ENCODE data around the gene KANSL2. TPM values are rescaled to one million over a fixed set of nuclear protein-coding genes. Genes with fewer than 3 reads are reported as not detected.
"Not testable (repeated sequence)": the region's sequence is repeated elsewhere in the genome, so short reads cannot be mapped to it uniquely, and the experiment has no call there.

KANSL2 gene
- total RNA-seq, 2 experiments from 2014 or later = 56.6 to 57.7 TPM

DNA sequence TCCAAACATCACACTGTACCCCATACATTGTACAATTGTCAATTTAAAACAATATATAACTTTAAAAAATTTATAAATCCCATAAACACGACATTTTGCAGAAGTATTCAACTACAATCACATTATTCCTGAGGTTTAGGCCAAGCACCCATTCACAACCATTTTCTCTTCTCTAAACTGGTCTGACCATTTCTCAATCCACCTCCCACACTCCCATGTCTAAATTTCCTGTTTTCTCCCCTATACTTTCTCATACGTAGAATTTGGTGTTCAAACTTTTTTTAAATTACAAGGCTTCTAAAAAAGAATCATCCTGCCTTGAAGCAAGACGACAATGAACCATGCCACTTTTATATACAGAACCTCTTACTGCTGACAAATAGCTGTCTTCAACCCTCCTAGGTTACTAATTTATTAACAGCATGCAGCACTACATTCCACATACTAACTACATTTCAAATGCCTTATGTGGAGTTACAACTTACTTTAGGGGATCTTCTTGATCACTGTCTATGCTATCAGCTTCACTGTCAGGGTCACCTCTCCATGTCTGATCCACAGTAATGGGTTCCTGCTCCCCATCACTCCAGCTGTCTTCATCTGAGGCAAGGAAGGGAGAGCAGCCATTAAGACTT, 3.4 kb downstream of the KANSL2 start:
- H3K36me3 Mint-ChIP-seq = peaks cover 48% of the 10 kb centered on the region
- H3K4me1 Mint-ChIP-seq = peaks cover 49% of the 10 kb centered on the region
- DNase-seq (no peak), ATAC-seq (no peak)
- peak overlapping the region; percentile 98 for H3K4me3 Mint-ChIP-seq
- peak overlapping the region; percentile 82 for H3K27ac Mint-ChIP-seq
- no peaks in the 10 kb centered on the region for H3K9me3 Mint-ChIP-seq (ENCODE audit: low read depth)
- H3K27me3 Mint-ChIP-seq = no peaks in the 10 kb centered on the region
- CTCF ChIA-PET = interaction anchor here (1.2 to 1.7 kb wide), 2 partner anchors 37 to 136 kb away, joined by 5 read pairs; no protein-coding TSS in a partner anchor

DNA sequence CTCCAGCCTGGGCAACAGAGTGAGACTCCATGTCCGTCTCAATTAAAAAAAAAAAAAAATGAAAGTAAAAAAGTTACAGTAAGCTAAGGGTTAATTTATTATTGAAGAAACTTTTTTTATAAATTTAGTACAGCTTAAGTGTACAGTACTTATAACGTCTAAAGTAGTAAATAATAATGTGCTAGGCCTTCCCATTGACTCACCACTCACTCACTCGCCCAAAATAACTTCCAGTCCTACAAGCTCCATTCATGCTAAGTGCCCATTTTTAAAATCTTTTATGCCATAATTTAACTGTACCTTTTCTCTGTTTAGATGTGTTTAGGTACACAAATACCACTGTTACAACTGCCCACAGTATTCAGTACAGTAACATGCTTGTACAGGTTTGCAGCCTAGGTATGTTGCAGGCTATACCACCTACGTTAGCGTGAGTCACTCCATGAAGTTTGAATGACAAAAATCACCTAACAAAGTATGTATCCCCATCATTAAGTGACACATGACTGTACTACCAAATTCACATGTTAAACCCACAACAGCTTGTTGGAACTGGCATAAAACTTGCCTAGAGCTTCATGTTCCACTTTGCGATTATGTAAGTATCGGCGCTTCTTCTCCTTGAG, 10.7 kb downstream of the KANSL2 start:
- H3K36me3 Mint-ChIP-seq = peaks cover 43% of the 10 kb centered on the region
- no peak for DNase-seq

DNA sequence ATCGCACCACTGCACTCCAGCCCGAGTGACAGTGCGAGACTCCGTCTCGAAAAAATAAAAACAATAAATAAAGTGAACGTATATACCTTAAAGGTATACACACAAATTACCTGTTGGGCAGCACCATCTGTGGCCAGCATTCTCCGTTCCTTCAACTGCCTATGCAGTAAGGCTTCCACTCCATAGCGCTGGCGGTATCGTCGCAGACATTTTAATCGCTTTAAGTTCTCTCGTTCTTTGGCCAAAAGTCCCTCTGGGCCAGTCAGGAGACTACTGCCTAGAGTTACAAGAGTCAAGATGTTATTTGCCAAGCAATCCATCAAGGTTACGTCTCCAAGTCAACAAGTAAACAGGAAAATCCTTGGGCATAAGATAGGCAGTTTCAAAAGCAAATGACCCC, 13.0 kb downstream of the KANSL2 start:
- ATAC-seq = no peak
- peaks cover 6% of the 10 kb centered on the region for H3K4me1 Mint-ChIP-seq

More for the DNA sequence above, 10.7 kb downstream of the KANSL2 start:
- Mint-ChIP-seq H3K27me3 (no peaks in the 10 kb centered on the region), H3K4me3 (no peak overlapping the region), H3K9me3 (ENCODE audit: low read depth) (no peaks in the 10 kb centered on the region), H3K27ac (no peak overlapping the region), H3K4me1 (peaks cover 8% of the 10 kb centered on the region)
- no peak for ATAC-seq
- CTCF ChIA-PET = interaction anchor here (1.2 to 1.5 kb wide), 4 partner anchors 10 to 44 kb away, joined by 3 to 4 read pairs (median 4); partner anchors contain the start of gene KANSL2

DNA sequence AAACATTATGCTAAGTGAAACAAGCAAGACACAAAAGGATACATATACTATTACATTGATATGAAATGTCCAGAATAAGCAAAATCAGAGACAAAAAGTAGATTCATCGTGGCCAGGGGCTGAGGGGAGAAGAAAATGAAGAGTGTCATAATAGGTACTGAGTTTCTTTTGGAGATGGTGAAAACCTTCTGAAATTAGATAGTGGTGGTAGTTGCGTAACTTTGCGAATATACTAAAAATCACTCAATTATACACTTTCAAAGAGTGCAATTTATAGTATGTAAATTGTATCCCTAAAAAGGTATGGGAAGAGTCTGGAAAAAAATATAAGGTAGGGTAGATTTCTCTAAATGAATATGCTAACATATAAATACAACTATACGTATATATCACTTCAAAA, 22.2 kb downstream of the KANSL2 start:
- ATAC-seq (no peak), DNase-seq (no peak)
- H3K27me3 Mint-ChIP-seq = no peaks in the 10 kb centered on the region
- H3K4me1 Mint-ChIP-seq = no peaks in the 10 kb centered on the region
- H3K9me3 Mint-ChIP-seq (ENCODE audit: low read depth) = no peaks in the 10 kb centered on the region
- CTCF ChIA-PET = no interaction called here
- H3K4me3 Mint-ChIP-seq = no peak overlapping the region
- H3K27ac Mint-ChIP-seq = no peak overlapping the region
- H3K36me3 Mint-ChIP-seq = peaks cover 47% of the 10 kb centered on the region

More for the DNA sequence above, 13.0 kb downstream of the KANSL2 start:
- CTCF ChIA-PET = no interaction called here
- no peak for DNase-seq
- Mint-ChIP-seq H3K36me3 (peaks cover 42% of the 10 kb centered on the region), H3K27me3 (no peaks in the 10 kb centered on the region), H3K4me3 (no peak overlapping the region), H3K27ac (no peak overlapping the region), H3K9me3 (ENCODE audit: low read depth) (no peaks in the 10 kb centered on the region)

DNA sequence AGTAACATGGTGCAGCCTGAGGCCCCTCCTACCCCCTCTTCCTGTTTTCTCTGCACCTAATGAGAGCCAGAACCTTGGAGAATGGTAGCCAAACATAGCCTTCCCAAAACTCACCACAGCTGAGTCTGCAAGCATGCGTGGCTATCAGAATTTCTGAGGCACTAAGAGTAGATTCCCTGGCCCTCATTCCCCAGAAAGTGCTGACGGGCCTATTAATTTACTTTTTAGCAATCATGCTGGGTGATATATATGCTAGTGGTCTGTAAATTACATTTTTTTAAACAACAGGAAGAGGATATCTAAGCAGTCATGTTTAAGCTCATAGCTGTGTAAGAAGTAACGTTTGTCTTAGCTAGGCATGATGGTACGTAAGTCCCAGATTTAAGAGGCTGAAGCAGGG, 30.4 kb downstream of the KANSL2 start:
- Mint-ChIP-seq H3K27me3 (no peaks in the 10 kb centered on the region), H3K27ac (no peak overlapping the region), H3K9me3 (ENCODE audit: low read depth) (no peaks in the 10 kb centered on the region), H3K4me3 (no peak overlapping the region), H3K4me1 (no peaks in the 10 kb centered on the region), H3K36me3 (peaks cover 44% of the 10 kb centered on the region)
- DNase-seq = no peak
- no peak for ATAC-seq
- CTCF ChIA-PET = interaction anchor here (0.7 kb wide), 1 partner anchor 696 kb away, joined by 3 read pairs; no protein-coding TSS in a partner anchor

DNA sequence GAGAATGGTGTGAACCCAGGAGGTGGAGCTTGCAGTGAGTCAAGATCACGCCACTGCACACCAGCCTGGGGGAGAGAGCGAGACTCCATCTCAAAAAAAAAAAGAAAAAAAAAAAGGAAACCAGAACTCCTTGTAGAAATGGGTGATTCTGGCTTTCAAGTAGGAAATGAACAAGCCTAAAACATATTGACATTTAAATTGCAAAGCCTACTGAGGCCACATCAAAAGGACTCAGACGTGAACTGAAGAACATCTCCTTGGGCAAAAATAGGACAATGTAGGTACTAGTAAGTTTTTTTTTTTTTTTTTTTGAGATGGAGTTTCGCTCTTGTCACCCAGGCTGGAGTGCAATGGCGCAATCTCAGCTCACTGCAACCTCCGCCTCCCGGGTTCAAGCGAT, 36.7 kb downstream of the KANSL2 start:
- peaks cover 53% of the 10 kb centered on the region for H3K36me3 Mint-ChIP-seq
- CTCF ChIA-PET = interaction anchor here (0.7 kb wide), 1 partner anchor 343 kb away, joined by 3 read pairs; no protein-coding TSS in a partner anchor
- H3K4me3 Mint-ChIP-seq; DNase-seq; H3K9me3 Mint-ChIP-seq (ENCODE audit: low read depth); H3K4me1 Mint-ChIP-seq; ATAC-seq; H3K27me3 Mint-ChIP-seq; H3K27ac Mint-ChIP-seq: not testable (repeated sequence)

DNA sequence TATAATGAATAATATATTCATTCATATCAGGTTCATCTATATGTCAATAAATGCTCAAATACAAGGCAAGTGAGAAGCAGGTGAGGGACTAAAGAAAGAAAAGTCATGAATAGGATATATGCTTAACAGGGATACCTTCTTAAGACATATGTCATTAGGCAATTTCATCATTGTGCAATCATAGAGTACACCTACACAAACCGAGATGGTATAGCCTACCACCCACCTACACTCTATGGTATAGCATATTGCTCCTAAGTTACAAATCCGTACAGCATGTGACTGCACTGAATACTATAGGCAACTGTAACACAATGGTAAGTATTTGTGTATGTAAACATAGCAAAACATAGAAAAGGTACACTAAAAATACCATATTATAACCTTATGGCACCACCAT, 39.0 kb downstream of the KANSL2 start:
- no peak for DNase-seq
- Mint-ChIP-seq H3K4me3 (no peak overlapping the region), H3K36me3 (peaks cover 50% of the 10 kb centered on the region), H3K27ac (no peak overlapping the region), H3K4me1 (no peaks in the 10 kb centered on the region), H3K9me3 (ENCODE audit: low read depth) (no peaks in the 10 kb centered on the region), H3K27me3 (no peaks in the 10 kb centered on the region)
- CTCF ChIA-PET = no interaction called here
- no peak for ATAC-seq

DNA sequence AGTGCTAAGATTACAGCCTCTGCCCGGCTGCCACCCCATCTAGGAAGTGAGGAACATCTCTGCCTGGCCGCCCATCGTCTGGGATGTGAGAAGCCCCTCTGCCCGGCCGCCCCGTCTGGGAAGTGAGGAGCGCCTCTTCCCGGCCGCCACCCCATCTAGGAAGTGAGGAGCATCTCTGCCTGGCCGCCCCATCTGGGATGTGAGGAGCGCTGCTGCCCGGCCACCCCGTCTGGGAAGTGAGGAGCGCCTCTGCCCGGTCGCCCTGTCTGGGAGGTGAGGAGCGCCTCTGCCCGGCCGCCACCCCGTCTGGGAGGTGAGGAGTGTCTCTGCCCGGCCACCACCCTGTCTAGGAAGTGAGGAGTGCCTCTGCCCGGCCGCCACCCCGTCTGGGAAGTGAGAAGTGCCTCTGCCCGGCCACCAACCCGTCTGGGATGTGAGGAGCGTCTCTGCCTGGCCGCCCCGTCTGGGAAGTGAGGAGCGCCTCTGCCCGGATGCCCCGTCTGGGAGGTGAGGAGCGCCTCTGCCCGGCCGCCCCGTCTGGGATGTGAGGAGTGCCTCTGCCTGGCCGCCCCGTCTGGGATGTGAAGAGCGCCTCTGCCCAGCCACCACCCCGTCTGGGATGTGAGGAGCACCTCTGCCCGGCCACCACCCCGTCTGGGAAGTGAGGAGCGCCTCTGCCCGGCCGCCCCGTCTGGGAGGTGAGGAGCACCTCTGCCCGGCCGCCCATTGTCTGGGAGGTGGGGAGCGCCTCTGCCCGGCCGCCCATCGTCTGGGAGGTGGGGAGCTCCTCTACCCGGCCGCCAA, 40.1 kb downstream of the KANSL2 start:
- H3K27ac Mint-ChIP-seq; DNase-seq; H3K4me1 Mint-ChIP-seq; CTCF ChIA-PET; H3K4me3 Mint-ChIP-seq; H3K9me3 Mint-ChIP-seq (ENCODE audit: low read depth); ATAC-seq; H3K27me3 Mint-ChIP-seq: not testable (repeated sequence)
- peaks cover 48% of the 10 kb centered on the region for H3K36me3 Mint-ChIP-seq

DNA sequence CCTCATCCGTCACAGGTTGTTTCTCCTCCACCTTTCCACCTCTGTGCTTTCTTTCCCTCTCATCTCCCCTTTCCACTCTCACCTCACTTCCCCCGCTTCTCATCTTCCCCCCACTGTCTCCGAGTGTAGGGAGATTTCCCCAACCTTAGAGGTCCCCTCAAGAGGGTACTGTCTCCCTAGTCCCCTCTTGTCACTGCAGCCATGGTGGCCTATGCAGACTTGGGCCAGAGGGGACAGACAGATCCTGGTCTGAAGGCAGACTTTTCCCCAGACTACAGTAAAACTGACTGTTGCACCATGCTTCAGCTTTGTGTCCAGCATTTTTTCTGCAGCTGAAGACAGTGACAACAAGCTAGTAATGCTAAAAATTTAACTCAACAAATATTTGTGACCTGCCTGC, 41.2 kb downstream of the KANSL2 start:
- Mint-ChIP-seq H3K4me3 (no peak overlapping the region), H3K4me1 (no peaks in the 10 kb centered on the region), H3K27me3 (no peaks in the 10 kb centered on the region), H3K27ac (no peak overlapping the region), H3K9me3 (ENCODE audit: low read depth) (no peaks in the 10 kb centered on the region), H3K36me3 (peaks cover 40% of the 10 kb centered on the region)
- no peak for DNase-seq
- ATAC-seq = no peak
- CTCF ChIA-PET = no interaction called here

DNA sequence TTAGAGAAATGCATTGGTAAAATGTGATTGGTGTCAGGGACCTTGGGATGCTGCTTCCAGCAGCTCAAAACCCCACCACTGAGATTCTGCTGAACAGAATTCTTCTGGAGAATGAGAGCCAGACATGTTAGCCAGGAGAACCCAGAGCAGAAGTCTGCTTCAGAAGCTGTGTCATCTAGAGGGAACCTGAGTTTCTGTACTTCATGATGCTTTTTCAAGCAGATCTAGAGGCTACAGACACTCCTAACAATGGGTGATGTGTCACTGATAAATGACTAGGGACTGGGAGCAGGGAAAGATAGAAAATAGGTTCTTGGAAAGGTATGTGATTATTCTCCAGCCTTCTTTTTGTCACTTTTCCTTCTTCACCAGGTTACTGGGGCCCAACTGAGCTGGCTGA, 41.6 kb downstream of the KANSL2 start:
- no peaks in the 10 kb centered on the region for H3K27me3 Mint-ChIP-seq
- H3K36me3 Mint-ChIP-seq = peaks cover 38% of the 10 kb centered on the region
- DNase-seq (no peak), ATAC-seq (no peak)
- no peak overlapping the region for H3K27ac Mint-ChIP-seq
- H3K9me3 Mint-ChIP-seq (ENCODE audit: low read depth) = no peaks in the 10 kb centered on the region
- no peak overlapping the region for H3K4me3 Mint-ChIP-seq
- CTCF ChIA-PET = no interaction called here
- no peaks in the 10 kb centered on the region for H3K4me1 Mint-ChIP-seq

DNA sequence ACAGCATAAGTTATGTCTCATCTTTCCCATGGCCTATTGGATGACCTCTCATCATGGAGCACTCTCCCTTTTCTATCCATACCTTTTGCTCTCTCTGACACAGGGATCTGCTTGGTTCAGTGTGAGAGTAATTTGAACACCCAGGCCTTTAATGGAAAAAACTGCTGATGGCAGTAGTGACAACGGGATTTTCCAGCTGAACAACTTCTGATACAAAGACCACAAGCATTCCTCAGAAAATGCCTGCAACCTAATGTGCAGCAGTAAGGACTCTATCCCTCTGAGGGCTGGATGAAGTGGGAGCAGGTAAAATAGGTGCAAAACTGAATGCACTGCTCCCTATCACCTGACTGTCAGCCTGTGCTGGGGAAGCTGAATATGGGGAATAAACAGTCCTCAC, 51.0 kb downstream of the KANSL2 start:
- H3K4me3 Mint-ChIP-seq = no peak overlapping the region
- H3K27ac Mint-ChIP-seq = no peak overlapping the region
- peaks cover 16% of the 10 kb centered on the region for H3K27me3 Mint-ChIP-seq
- no peaks in the 10 kb centered on the region for H3K9me3 Mint-ChIP-seq (ENCODE audit: low read depth)
- CTCF ChIA-PET = interaction anchor here (1.1 kb wide), 1 partner anchor 122 kb away, joined by 3 read pairs; no protein-coding TSS in a partner anchor
- no peaks in the 10 kb centered on the region for H3K36me3 Mint-ChIP-seq
- no peak for ATAC-seq
- no peaks in the 10 kb centered on the region for H3K4me1 Mint-ChIP-seq
- DNase-seq = no peak

DNA sequence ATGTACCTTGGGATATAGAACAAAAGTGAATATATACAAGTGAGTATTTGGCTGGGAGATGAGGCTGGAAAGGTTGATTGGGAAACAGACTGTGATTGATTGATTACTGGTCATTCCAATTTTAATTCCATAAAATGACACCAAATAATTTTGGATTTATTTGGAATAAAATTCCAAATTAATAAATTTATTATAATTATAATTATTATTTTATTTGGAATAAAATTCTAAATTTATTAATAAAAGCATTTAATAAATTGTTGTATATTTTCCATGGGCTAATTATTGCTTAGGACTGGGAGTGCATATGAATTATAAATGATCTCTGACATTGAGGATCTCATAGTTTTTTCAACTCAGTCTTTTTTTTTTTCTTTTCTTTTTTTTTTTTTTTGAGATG, 51.7 kb downstream of the KANSL2 start:
- DNase-seq (no peak), ATAC-seq (no peak)
- CTCF ChIA-PET = no interaction called here
- peaks cover 16% of the 10 kb centered on the region for H3K27me3 Mint-ChIP-seq
- H3K9me3 Mint-ChIP-seq (ENCODE audit: low read depth) = no peaks in the 10 kb centered on the region
- no peaks in the 10 kb centered on the region for H3K4me1 Mint-ChIP-seq
- H3K27ac Mint-ChIP-seq = no peak overlapping the region
- no peak overlapping the region for H3K4me3 Mint-ChIP-seq
- no peaks in the 10 kb centered on the region for H3K36me3 Mint-ChIP-seq

DNA sequence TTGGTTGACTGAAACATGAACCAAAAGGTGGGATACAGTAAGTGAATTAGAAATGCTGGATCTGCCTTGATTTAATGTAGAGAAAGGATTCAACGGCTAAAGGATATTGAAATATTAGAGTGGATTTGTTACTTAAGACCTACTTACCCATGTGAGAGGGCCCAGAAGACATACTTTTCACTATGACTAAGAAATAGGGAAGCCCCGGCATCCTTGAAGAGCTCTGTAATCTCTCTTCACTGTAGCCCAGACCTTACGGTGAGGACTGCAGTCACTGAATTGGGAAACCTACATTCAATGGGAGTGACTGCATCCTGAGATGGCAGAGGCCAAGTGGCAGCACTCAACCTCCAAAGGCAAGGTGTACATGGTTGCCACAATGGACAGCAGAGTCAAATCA, 52.5 kb downstream of the KANSL2 start:
- no peaks in the 10 kb centered on the region for H3K9me3 Mint-ChIP-seq (ENCODE audit: low read depth)
- ATAC-seq = no peak
- no peak overlapping the region for H3K27ac Mint-ChIP-seq
- peaks cover 19% of the 10 kb centered on the region for H3K27me3 Mint-ChIP-seq
- no peak for DNase-seq
- H3K4me1 Mint-ChIP-seq = no peaks in the 10 kb centered on the region
- no peak overlapping the region for H3K4me3 Mint-ChIP-seq
- CTCF ChIA-PET = no interaction called here
- no peaks in the 10 kb centered on the region for H3K36me3 Mint-ChIP-seq
